Tibial nerve (tissue), 4 donors: Measurements from ENCODE around the gene MOB2. TPM values are rescaled to one million over a fixed set of nuclear protein-coding genes. Genes with fewer than 3 reads are reported as not detected.

Experiments
- DNase-seq, 2 donors: peaks; one replicate each; pipeline ENCODE4 v3.0.0-alpha.2; 2019; ENCODE audit warnings: low spot score in 2 of 2
- H3K27ac ChIP-seq, 4 donors: fragments of 200-600 bp; sonication (generic) in 3 of 4; one replicate each; pipeline ENCODE4 v1.5.1; 2017 to 2019; ENCODE audit warnings: mild to moderate bottlenecking in 1 of 4
- H3K27me3 ChIP-seq, 2 donors: fragments of 200-600 bp; sonication (generic) in 1 of 2; one replicate each; pipeline versions ENCODE4 v1.5.1 to v1.6.0; 2017 to 2019
- H3K36me3 ChIP-seq, 3 donors: fragments of 200-600 bp; sonication (generic); one replicate each; pipeline ENCODE4 v1.5.1; 2018 to 2019
- H3K4me1 ChIP-seq, 4 donors: fragments of 200-600 bp; sonication (generic) in 3 of 4; one replicate each; pipeline ENCODE4 v1.5.1; 2017 to 2019
- H3K4me3 ChIP-seq, 4 donors: fragments of 200-600 bp; sonication (generic) in 3 of 4; one replicate each; pipeline ENCODE4 v1.5.1; 2017 to 2019; ENCODE audit warnings: mild to moderate bottlenecking in 1 of 4, moderate library complexity in 1 of 4
- H3K9me3 ChIP-seq, 4 donors: fragments of 200-600 bp; sonication (generic) in 3 of 4; one replicate each; pipeline ENCODE4 v1.5.1; 2017 to 2019
- EP300 ChIP-seq, 2 donors: sonication (generic); formaldehyde crosslinking; IDR thresholded peaks; one replicate each; pipeline ENCODE4 v1.6.1; 2017; ENCODE audit warnings: antibody characterized with exemption in 2 of 2, mild to moderate bottlenecking in 1 of 2
- POLR2A ChIP-seq, 2 donors: fragments of 450-650 bp; IDR thresholded peaks; one replicate each; pipeline ENCODE4 v1.6.1; 2017; ENCODE audit warnings: antibody characterized with exemption in 2 of 2, mild to moderate bottlenecking in 2 of 2, moderate library complexity in 2 of 2
- WGBS, 2 donors: methylation state at CpG; one replicate each; pipeline ENCODE4 v1.1.5; 2018; 5-methylcytosine and 5-hydroxymethylcytosine counted together
- total RNA-seq, 4 donors: library from RNA; depleted of rRNA; stranded (reverse); fragments of >200 nt; gene quantifications; one replicate each; pipeline ENCODE4 v1.1.0, GENCODE V29; 2016
- TF ChIP-seq, protein P1 (sequence below), 5 experiments: fragments of 200-600 bp in 3 of 5; fragments of 450-650 bp in 2 of 5; sonication (generic) in 3 of 5; IDR thresholded peaks; one replicate each; pipeline ENCODE4 v1.5.1; 2016 to 2019; ENCODE audit warnings: antibody characterized with exemption in 5 of 5, mild to moderate bottlenecking in 3 of 5, moderate library complexity in 2 of 5

MOB2 gene
- total RNA-seq, 4 donors from 2014 or later = 42.3 to 55.1 (median 46.9) TPM

DNA sequence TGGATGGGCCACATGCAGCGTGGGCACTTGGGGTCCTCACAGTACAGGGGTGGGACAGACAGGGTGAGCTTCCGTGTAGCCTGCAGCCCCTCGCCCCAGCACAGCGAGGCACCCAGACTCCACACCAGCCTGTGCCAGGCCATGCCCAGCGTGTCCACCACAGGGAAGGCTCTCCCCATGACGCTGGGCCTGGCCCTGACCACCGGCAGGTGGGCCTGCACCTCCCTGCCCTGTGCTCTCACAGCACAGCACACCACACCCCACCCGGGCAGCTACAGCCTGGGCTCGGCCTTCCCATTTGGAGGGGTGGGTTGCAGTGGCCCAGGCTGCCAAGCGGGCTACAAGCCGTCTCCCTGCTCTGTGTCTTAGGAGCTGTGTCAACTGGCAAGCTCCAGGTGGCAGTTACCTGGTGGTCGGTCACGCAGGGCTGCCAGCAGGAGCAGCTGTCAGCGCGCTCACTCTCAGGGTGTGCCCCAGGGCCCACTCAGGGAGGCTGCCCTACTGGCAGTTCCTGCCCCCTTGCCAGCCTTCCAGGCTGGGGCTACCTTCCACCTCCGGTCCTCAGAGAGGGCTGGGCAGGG is 4.6 kb downstream of the MOB2 start:
- peaks cover 0 to 69% (median 44%) of the 10 kb centered on the region in 4 donors for H3K4me1 ChIP-seq
- H3K27ac ChIP-seq = peak overlapping the region; percentile 43 to 88 (median 66)

DNA sequence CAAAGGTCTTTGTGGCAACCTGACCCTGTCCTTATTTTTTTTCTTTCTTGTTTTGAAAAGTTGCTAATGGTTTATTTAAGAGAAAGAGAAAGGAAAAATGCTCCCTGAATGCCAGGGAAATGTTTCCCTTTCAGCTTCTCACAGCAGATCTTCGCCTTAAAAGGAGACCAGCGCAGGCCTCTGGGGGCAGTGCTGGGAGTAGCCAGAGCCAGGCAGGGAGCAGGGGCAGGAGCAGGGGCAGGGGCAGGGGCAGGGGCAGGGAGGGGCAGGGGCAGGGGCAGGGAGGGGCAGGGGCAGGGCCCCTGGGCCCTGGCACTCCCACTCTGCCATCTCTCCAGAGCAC is 5.1 kb downstream of the MOB2 start:
- Histone ChIP-seq H3K4me3 (no peak overlapping the region), H3K27ac (peak overlapping the region in 3 of 4 donors; percentile 29 to 88 (median 83))
- 64 to 79% methylated on average over 2 of the region's 2 CpGs for WGBS, 2 donors

More for the DNA sequence above, 4.6 kb downstream of the MOB2 start:
- no peak for TF ChIP-seq EP300 (IDR thresholded peaks at IDR 0.05)
- TF ChIP-seq POLR2A (IDR thresholded peaks at IDR 0.05) = no peak
- TF ChIP-seq, protein P1, sequence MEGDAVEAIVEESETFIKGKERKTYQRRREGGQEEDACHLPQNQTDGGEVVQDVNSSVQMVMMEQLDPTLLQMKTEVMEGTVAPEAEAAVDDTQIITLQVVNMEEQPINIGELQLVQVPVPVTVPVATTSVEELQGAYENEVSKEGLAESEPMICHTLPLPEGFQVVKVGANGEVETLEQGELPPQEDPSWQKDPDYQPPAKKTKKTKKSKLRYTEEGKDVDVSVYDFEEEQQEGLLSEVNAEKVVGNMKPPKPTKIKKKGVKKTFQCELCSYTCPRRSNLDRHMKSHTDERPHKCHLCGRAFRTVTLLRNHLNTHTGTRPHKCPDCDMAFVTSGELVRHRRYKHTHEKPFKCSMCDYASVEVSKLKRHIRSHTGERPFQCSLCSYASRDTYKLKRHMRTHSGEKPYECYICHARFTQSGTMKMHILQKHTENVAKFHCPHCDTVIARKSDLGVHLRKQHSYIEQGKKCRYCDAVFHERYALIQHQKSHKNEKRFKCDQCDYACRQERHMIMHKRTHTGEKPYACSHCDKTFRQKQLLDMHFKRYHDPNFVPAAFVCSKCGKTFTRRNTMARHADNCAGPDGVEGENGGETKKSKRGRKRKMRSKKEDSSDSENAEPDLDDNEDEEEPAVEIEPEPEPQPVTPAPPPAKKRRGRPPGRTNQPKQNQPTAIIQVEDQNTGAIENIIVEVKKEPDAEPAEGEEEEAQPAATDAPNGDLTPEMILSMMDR (IDR thresholded peaks at IDR 0.05) = no peak
- Histone ChIP-seq H3K27me3 (no peaks in the 10 kb centered on the region), H3K36me3 (peaks cover 0 to 42% (median 6%) of the 10 kb centered on the region in 3 donors), H3K9me3 (no peaks in the 10 kb centered on the region), H3K4me3 (no peak overlapping the region)
- WGBS, 2 donors = 77 to 87% methylated on average over 3 to 12 of the region's 16 CpGs
- DNase-seq = no peak

DNA sequence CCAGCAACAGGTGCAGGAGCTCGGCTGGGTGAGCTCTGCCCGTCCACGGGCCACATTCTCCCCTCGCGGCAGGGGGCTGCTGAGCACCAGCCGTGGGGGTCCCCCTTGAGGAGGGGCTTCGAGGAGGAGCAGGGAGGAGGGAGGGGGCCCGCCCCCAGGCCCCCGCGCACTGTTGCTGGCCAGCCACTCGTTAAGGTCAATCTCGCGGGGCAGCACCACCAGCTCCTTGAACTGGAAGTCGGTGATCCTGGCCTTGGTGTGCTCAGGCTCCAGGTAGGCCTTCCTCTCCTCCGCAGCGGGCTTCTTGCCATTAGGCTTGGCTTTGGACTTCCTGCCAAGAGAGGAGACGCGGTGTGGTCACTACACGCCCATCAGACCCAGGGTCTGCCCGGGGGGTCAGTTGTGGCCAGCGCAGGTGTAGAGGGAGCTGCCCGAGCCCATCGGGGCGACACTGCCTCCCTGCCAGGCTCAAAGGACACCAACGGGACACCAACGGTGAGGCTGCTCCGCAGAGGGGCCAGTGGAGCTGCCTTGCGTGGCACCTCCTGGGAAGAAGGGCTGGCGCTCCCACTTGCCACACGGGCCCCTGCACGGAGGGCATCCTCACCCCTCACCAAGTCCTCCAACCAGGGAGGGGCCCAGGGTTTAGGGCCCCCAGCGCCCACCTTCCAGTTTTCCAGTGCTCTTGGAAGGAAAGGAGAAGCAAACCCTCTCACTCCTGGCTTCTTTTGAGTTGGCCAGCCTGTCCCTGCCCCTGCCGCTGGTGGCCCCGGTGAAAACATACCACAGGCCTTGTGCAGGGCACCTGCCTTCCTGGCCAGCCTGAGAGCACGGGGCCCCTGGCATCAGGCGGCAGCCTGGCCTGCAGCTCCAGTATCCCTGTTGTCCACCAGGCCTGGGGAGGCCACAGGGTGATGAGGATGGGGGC is 5.8 kb downstream of the MOB2 start:
- no peaks in the 10 kb centered on the region for H3K9me3 ChIP-seq
- 88% methylated on average over 20 to 36 of the region's 36 CpGs for WGBS, 2 donors
- H3K27ac ChIP-seq = peak overlapping the region in 3 of 4 donors; percentile 29 to 88 (median 83)
- H3K27me3 ChIP-seq = no peaks in the 10 kb centered on the region
- H3K4me3 ChIP-seq = no peak overlapping the region
- TF ChIP-seq POLR2A (IDR thresholded peaks at IDR 0.05) (no peak), EP300 (IDR thresholded peaks at IDR 0.05) (no peak)
- TF ChIP-seq, protein P1 (IDR thresholded peaks at IDR 0.05) = no peak
- peaks cover 0 to 53% (median 6%) of the 10 kb centered on the region in 3 donors for H3K36me3 ChIP-seq
- no peak for DNase-seq
- peaks cover 0 to 58% (median 33%) of the 10 kb centered on the region in 4 donors for H3K4me1 ChIP-seq

More for the DNA sequence above, 5.1 kb downstream of the MOB2 start:
- H3K27me3 ChIP-seq = no peaks in the 10 kb centered on the region
- H3K9me3 ChIP-seq = no peaks in the 10 kb centered on the region
- peaks cover 0 to 47% (median 6%) of the 10 kb centered on the region in 3 donors for H3K36me3 ChIP-seq
- peaks cover 0 to 64% (median 39%) of the 10 kb centered on the region in 4 donors for H3K4me1 ChIP-seq
- TF ChIP-seq, protein P1 (IDR thresholded peaks at IDR 0.05) = no peak
- no peak for TF ChIP-seq EP300 (IDR thresholded peaks at IDR 0.05)
- TF ChIP-seq POLR2A (IDR thresholded peaks at IDR 0.05) = no peak
- DNase-seq = no peak

DNA sequence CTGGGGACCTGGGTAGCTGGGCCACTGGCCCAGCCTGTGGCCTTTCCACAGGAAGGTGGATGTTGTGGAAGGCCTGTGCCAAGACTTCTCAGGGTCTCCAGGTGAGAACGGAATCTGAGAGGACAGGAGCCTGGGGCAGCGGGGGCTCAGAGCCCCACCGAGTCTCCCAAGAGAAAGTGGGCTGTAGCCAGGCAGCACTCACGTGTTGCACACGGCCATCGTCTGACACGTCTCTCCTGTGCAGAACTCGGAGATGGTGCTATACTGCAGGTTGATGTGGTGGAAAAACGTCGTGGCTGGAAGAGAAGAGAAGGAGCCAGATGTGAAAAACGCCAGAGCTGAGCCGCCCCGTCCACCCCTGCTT is 6.4 kb downstream of the MOB2 start:
- Histone ChIP-seq H3K4me3 (no peak overlapping the region), H3K4me1 (peaks cover 0 to 52% (median 26%) of the 10 kb centered on the region in 4 donors), H3K9me3 (no peaks in the 10 kb centered on the region), H3K27me3 (no peaks in the 10 kb centered on the region), H3K27ac (peak overlapping the region in 1 of 4 donors; percentile 83), H3K36me3 (peaks cover 0 to 60% (median 6%) of the 10 kb centered on the region in 3 donors)
- TF ChIP-seq, protein P1 (IDR thresholded peaks at IDR 0.05) = no peak
- TF ChIP-seq POLR2A (IDR thresholded peaks at IDR 0.05) (no peak), EP300 (IDR thresholded peaks at IDR 0.05) (no peak)
- WGBS, 2 donors = 78 to 84% methylated on average over 13 of the region's 13 CpGs
- no peak for DNase-seq

DNA sequence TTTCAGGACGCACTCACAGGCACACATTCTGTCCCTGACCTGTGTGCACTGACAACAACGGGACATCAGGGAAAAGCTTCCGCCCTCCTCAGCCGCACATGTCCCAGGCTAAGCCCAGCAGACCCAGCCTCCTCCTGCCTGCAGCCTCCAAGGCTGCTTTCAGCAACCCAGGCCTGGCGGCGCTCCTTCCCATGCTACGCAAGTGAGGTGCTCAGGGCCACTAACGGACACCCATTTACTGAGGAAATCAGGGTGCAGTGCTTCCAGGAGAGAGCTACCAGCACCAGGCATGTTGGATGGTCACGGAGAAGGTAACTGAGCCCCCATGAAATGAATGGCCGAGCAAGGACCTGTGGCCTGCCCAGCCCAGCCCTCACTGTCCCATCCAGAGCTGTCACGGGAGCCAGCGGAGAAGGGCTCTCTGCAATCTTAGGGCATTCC is 6.9 kb downstream of the MOB2 start:
- Histone ChIP-seq H3K4me1 (peaks cover 0 to 47% (median 22%) of the 10 kb centered on the region in 4 donors), H3K27ac (no peak overlapping the region), H3K9me3 (no peaks in the 10 kb centered on the region), H3K27me3 (no peaks in the 10 kb centered on the region), H3K36me3 (peaks cover 0 to 65% (median 6%) of the 10 kb centered on the region in 3 donors), H3K4me3 (no peak overlapping the region)
- no peak for DNase-seq
- WGBS, 2 donors = 94 to 96% methylated on average over 11 to 12 of the region's 12 CpGs
- no peak for TF ChIP-seq POLR2A (IDR thresholded peaks at IDR 0.05)
- TF ChIP-seq EP300 (IDR thresholded peaks at IDR 0.05) = no peak
- TF ChIP-seq, protein P1 (IDR thresholded peaks at IDR 0.05) = no peak
